Fibroblast of peridontal ligament (primary cell): ENCODE results near the gene TMED6.

Experiments
- DNase-seq: peaks from one replicate; pipeline ENCODE4 v3.0.0-alpha.2; 2010; ENCODE audit errors: extremely low read depth

Gene TMED6

DNA sequence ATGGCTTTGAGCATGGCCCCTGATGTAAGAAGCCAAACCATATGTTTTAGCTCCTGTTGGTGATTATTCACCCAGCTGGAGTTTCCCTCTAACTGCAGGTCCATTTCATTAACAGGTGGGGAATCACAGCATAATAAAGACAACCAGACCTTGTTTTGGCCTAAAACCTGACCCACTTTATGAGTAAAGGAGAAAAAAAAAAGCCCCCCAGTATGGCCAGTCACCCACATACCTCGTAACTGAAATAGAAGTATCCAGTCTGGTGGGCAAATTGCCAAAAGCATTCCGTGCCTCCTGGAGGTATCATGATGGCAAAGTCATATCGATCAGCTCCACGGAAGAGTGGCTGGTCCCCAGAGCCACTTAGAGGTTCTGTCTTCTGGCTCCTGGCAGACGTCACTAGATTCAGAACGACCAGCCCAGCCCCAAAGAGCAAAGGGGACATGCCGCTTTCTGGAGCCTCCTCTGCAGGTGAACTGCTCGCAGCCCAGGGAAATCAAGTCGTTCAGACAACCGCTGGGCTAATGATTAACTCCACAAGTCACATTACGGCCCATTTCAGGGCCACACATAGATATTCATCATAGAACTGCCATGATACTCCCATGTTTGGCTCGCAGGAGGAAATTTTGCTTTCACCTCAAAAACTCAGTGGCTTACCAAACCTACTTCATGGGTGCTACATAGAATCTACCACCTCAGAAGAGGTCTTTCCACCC, at the start of gene TMED6:
TMED6 (minus strand) TSS at position 478 of the 719 bp plus-strand sequence; CDS start at position 445, 33 bp downstream.
- no peak for DNase-seq

DNA sequence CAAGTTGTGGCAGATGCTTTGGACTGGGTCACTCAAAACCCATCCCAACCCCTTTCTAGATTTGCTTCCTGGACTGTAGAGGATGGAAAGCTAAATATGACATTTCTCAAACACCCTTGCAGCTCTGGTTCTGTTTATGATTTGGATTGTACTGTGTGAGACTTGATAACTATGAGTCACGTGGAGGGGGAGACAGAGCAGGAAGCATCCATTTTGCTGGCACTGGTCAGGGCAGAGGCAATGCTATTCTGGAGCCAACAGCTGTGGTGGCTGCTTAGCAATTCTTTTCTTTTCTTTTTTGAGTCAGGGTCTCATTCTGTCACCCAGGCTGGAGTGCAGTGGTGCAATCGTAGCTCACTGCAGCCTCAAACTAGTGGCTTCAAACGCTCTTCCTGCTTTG, 47.8 kb upstream of the TMED6 start:
- peak; percentile 65 for DNase-seq

DNA sequence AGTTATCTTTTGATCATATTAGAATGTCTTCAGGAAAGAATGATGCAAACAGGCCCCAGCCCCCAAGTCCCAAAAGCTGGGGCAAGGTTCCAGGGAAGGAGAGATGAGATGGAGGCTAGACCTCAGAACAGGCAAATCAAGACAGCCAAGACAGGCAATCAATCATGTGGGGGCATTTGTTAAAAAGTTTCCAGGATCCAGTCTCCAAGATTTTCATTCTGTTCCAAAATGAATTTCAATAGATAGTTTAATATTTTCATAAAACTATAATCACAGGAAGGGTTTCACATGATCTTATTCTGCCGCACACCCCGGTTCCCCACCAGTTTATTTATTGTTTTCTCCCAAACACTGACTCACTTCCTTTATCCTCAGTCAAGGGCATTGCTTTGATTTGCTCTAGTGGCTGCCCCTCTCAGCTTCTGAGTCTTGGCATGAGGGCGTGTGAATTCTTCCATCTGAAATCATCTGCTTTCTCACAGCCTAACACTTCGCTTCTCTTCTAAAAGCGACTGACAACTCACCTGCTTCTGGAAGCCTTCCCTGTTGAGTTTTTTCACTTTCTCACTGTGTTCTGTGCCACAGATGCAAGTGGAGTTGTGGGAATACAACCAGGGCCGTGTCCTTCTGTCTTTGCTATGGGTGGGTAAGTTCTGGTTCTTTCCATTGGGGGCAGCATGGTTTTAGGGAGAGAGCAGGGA, 46.4 kb upstream of the TMED6 start:
- peak; percentile 80 for DNase-seq

DNA sequence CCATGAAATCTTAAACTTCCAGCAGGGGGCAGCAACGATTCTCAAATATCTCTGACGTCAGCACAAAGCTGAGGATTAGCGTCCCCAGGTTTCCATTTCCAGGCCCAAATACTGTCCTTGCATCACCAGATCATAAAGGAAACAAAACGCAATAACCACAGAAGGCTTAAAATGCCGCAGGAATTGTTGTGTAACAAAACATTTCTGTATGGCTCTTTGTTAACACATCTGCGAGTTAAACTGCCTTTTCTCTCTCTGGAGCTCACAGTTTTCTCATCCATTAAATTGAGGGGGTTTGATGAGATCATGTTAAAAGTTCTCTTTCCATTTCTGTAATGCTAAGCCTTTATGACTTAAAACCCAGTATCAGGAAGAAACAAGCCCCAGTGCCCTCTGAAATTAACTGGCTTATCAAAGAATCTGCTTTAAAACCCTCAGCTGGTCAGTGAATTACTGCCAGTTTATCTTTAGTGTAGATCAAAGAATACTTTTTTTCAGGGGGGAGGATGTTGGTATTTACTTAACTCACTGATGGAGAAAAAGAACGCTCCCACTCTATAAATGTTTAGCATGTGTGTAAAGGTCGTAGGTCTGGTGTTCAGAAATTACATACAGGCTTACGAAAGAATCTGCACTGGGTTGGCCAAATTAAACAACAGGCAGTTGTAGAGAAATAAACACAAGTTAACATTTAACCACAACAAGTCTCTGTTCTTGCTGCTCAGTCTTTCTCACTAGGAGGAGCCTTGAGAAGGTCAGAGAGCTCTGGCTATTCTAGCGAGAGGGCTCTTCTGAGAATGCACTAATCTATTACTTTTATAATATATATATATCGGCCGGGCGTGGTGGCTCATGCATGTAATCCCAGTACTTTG, 44.8 kb upstream of the TMED6 start:
- DNase-seq: peak; percentile 99

DNA sequence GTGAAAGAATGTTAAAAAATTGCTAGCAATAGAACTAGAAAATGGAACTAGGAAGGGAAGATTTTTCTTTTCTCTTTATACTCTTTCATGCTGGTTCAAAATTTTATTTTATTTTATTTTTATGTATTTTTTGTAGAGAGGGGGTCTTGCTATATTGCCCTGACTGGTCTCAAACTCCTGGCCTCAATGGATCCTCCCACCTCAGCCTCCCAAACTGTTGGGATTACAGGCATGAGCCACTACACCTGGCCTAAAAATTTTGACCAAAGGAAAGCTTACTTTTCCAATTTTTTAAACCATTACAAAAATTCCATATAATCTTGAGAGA, 44.2 kb upstream of the TMED6 start:
- DNase-seq: no peak

DNA sequence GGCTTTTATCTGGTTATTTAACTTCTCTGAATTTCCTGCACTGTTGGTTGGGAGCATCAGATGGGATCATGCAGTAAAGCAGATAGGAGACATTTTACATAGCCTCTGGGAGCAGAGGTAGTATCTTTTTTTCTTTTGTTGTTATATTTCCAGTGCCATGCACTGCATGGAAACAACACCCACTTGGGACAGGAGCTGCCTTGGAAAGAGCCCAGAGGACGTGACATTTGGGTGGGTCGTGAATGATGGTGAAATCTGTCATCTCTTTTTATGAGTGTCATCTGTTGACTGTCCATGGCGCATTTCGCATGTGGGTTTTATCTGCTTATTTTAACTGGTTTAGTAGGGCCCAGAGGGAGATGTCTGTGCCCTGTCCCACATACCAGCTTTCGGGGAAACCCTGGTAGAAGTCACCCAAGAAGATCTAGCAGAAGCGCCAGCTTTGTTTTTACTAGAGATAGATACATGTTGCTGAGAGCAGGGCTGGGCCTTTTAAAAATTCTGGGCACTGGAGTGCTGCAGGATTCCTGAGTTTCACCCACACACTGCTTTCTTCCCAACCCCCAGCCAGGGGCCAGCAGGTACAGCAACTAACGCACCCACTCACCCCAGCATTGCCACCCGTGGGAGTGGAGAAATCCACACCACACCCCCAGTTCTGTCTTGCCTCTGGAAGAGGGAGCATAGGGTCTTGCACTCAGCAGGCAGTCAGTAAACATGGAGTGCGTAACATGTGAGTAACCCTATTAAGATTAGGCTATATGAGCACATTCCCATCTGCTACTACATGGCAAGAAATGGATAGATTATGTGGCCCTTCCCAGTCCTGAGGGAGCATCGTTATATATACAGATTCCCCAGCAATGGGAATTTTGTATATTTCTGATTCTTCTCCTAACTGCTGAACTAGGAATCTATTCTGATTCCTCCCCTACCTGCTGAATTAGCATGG, 42.6 kb upstream of the TMED6 start:
- peak; percentile 33 for DNase-seq

DNA sequence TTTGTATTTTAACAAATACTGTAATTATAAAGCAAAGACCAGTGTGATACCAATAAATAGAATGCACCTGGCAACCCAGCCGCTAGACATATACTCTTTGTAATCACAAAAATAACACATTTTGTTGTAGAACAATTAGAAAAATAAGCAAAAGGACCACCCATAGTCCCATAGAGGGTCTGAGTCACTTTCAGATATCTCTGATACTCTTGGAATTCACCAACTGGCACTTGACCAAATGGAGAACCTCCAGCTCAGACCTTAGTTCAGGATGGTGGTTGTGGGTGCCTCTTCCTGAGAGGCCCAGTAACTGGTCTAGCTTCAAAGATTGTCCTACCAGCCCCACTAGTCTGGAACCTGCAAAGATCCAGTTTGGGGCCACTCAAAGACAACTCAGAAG, 35.0 kb upstream of the TMED6 start:
- DNase-seq: no peak

DNA sequence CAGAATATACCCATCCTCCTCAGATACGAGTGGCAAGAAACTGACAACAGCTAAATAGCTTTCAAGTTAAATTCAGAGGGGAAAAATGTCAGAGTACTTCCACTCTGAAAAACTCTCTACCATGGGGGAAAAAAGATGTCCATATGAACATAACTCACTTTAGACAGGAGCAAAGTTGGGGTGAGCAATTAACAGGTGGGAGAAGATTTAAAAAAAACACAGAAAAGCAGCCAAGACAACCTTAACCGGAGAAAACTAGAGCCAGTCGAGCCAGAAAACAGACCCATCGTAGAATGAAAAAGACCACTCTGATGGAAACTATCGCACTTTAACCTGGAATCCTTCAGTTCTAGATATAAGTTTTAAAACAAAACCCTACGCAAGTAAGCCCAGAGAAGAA, 33.4 kb upstream of the TMED6 start:
- no peak for DNase-seq

DNA sequence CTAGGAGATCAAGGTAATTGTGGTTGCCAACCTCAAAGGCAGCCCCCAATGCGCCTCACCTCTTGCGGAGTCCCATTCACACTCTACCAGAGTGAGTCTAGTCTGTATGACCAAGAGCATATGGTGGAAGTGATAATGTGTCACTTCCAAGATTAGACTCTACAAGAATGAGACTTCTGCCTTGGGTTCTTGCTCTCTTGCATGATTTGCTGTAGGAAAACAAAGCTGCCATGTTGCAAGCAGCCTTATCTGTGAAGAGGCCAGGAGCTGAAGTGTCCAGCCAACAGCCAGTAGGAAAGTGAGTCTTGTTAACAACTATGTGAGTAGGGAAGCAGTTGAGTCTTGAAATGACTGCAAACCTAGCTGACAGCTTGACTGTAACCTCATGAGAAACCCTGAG, 30.8 kb upstream of the TMED6 start:
- no peak for DNase-seq

DNA sequence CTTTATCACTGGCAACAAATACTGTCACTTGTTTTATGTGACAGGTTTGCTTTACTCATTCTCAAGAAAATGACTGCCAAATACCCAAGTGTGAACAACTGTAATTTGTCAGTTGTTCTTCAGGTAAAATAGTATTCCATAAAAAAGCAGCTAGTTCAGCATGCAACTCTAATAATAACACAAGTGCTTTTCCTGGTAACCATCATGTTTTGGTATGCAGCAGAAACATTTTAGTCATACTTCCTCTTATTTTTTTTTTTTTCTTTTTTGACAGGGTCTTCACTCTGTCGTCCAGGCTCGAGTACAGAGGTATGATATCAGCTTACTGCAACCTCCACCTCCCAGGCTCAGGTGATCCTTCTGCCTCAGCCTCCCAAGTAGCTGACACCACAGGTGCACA, 29.6 kb upstream of the TMED6 start:
- DNase-seq: no peak

DNA sequence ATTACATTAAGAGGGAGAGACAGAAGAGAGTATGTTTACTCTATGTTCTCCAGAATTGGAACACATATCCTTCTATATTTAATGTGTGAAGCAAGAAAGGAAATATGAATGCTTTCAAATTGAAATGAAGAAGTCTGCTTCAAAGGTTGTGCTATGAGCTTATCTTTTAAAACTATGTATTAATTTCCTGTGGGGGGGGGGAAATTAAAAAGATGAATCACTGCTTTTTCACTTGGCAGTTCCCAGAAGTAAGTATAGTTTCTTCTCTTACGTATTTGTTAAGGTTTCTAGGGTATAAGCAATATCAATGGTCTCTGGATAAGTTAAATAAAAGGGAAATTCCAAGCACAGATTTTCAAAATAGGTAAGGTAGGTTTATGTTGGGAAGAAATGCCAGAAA, 27.2 kb upstream of the TMED6 start:
- DNase-seq: no peak

DNA sequence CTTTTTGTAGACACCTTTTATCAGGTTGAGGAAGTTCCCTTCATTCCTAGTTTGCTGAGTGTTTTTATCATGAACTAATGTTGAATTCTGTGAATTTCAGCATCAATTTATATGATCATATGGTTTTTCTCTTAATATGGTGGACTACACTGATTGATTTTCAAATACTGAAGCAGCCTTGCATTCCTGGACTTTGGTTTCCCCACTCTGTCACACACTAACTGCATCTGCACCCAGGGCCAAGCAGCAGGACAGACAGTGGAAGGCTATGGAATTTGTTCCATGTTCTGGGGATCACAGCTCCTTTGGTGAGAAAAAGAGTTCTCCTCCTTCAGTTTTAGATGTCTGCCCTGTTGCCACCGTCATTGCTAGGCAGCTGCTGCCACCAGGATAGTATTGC, 26.4 kb upstream of the TMED6 start:
- no peak for DNase-seq

DNA sequence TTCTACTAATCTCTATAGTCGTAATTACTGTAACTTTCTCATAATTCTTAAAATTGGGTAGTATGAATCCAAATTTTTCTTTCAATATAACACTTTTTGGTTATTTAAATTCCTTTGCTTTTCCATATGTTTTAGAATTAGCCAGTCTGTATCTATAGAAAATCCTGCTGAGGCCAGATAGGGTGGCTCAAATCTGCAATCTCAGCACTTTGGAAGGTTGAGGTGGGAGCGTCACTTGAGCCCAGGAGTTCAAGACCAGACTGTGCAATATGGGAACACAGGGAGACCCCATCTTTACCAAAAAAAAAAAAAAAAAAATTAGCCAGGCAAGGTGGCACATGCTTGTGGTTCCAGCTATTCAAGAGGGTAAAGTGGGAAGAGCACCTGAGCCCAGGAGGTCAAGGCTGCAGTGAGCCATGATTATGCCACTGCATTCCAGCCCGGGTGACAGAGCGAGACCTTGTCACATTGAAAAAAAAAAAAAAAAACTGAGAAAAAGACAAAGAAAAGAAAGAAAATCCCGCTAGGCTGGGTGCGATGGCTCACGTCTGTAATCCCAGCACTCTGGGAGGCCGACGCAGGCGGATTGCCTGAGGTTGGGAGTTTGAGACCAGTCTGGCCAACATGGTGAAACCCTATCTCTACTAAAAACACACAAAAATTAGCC, 24.9 kb upstream of the TMED6 start:
- no peak for DNase-seq

DNA sequence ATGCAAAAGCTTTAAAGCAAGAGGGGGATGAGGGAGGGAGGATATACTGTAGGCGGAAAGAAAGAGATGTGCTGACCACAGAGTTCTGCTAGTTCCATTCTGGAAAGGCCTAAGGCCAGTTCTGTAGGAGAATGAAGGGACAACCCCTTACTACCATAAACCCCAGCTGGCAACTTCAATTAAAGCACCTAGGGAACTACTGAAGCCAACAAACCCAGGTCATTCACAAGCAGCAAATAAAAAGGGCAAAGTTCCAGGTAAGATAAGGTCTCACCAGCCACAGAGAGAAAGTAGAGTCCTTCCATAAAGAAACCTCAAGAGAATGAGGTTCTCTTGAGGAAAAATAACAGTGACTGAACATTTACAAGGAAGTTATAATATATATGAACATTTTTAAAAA, 21.4 kb upstream of the TMED6 start:
- DNase-seq: no peak

DNA sequence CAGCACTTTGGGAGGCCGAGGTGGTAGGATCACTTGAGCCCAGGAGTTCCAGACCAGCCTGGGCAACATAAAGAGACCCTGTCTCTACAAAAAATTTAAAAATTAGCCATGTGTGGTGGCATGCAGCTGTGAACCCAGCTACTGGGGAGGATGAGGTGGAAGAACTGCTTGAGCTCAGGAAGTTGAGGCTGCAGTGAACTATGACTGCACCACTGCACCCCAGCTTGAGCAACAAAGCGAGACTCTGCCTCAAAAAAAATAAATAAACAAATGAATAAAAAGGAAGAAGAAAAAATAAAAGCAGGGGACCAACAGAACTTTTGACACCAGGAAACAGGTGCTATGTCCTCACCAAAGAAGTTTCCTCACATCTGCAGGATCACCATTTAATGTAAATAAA, 20.0 kb upstream of the TMED6 start:
- no peak for DNase-seq

DNA sequence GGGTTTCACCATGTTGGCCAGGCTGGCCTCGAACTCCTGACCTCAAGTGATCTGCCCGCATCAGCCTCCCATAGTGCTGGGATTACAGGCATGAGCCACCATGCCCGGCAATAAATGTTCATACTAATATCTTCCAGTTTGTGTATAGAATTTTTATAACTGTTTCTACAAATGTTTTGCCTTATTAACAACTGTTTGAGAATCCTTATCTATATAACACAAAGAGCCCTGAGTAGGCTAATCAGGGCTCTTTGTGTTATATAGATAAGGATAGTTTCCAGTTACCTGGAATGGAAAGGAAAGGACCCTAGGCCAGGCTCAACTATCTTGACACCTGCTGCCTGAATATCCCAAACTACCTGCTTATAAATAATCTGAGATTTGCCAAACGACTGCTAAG, 17.3 kb upstream of the TMED6 start:
- no peak for DNase-seq

DNA sequence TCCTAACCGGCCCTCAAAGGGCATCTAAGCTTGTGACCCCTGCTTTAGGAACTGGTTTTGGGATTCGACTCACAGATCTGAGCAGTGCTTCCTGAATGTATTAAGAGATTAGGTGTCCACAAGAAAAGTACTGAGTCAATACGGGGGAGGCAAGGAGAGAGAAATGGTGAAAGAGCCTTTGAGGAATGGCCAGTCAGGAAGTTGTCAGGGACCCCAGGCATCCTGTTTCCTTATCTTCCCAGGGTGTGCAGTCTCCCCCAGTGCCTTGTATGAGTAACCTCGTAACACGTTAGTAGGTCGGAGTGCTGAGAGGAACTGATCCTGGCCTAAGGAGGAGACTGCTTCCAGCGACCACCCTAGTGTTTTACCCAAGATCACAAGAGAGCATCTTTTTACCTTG, 16.4 kb upstream of the TMED6 start:
- no peak for DNase-seq

DNA sequence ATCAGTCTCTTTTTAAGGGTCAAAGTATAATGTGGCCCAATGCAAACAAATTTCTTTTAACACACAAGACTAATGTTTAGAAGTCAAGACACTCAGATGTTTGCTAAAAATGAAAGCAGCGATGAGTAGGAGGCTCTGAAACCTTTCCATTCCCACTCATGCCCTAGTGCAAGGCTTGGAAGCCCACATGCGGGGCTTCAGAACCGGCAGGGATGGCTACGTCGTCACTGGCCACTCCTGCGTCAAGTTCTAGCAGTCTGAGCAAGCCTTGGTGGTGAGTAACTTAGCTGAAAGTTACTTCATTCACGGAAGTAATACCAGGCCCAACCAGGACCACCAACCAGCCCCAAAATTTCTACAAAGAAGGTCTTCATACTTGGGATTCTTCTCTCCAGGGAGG, 14.8 kb upstream of the TMED6 start:
- DNase-seq: no peak

DNA sequence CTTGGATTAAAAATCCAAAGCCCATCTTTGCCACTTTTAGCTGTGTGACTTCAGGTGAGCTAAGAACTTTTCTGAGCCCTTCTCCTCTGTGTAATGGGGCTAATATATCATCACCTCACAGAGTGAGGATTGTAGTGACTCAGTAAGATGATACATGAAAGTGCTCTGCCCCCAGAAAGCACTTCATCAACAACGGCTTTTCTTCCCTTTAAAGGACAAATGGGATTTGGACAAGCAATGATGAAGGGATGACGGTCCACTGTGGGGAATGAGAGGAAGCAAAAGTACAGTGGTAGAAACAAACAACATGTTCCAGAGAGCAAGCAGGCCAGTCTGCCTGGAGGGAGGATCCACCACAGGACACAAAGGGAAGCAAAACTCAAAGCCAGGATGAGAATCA, 14.3 kb upstream of the TMED6 start:
- no peak for DNase-seq

DNA sequence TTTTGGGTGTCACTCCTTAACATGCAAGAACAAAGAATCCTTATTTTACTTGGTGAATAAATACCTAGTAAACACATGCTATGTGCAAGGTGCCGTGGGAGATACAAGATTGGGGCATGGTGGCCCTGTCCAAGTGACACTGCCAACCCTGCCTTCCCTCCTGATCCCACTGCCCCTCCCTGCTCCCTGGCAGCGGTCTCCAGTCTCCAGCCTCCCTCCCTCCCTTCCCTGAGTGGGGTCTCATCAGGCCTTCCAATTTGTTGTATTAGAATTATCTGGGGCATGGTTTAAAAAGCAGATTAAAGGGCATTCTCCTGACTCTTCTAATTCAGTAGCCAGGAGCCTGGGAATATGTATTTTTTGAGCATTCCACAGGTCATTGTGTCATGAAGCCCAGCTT, 12.5 kb upstream of the TMED6 start:
- DNase-seq: no peak

DNA sequence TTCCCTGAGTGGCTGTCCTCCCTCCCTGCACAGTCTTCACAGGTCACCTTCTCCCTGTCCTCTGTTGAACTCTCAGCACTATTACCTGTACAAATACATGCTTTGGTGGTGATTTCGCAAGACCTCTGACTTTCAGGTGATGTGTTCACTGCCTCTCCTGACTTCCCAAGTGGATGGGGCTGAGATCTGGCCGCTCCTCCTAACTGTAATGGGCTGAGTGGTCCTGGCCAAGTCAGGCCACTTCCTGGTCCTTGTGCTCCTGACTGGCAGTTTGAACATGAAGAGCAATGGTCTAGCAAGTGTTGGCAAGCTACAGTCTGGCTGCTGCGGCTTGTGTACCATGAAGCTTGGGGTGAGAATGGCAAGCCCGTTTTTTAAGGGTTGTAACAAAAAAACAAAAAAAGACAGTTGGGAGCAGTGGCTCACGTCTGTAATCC, 11.7 kb upstream of the TMED6 start:
- no peak for DNase-seq
